ENCODE results near the gene PAX9. TPM values are rescaled to one million over a fixed set of nuclear protein-coding genes. Genes with fewer than 3 reads are reported as not detected.

The PAX9 gene
- total and polyA plus RNA-seq, 2 experiments from 2014 or later = 0.24 to 0.53 TPM

- DNase-seq (ENCODE audit: low spot score) = peak; percentile 37
These were observed 5.5 kb upstream of the PAX9 start for GRCh38 chr14:36655963-36656686.

GRCh38 chr14:36656687-36657398 lies 4.8 kb upstream of the PAX9 start:
- Histone ChIP-seq H3K36me3 (replicated peaks; ENCODE audit: insufficient read depth, low read depth) (no peaks in the 10 kb centered on the region), H2AFZ (peak overlapping the region; percentile 5), H3K27me3 (peaks cover 97% of the 10 kb centered on the region), H3K4me3 (no peak overlapping the region), H3K9me3 (ENCODE audit: low read depth) (no peaks in the 10 kb centered on the region), H3K4me2 (peak overlapping the region; percentile 77), H3K4me1 (ENCODE audit: insufficient read depth) (peaks cover 16% of the 10 kb centered on the region), H3K79me2 (no peaks in the 10 kb centered on the region), H3K9me2 (replicated peaks; ENCODE audit: insufficient read depth) (no peaks in the 10 kb centered on the region), H4K20me1 (ENCODE audit: insufficient read depth, poor library complexity, severe bottlenecking) (no peaks in the 10 kb centered on the region), H3K27ac (no peak overlapping the region)
- TF ChIP-seq EZH2phosphoT487 (IDR thresholded peaks at IDR 0.05; ENCODE audit: low read depth, severe bottlenecking, unreplicated experiment) (peak; percentile 95), CTCF (IDR thresholded peaks at IDR 0.05; ENCODE audit: poor library complexity) (no peak), EZH2 (IDR thresholded peaks at IDR 0.05; ENCODE audit: borderline replicate concordance) (no peak)
- WGBS (ENCODE audit: low lambda C conversion rate, missing lambda C conversion rate) = 8% methylated on average over 31 of the region's 31 CpGs
- no peak for DNase-seq (ENCODE audit: low spot score)

More at GRCh38 chr14:36655963-36656686, 5.5 kb upstream of the PAX9 start:
- H3K36me3 ChIP-seq (replicated peaks; ENCODE audit: insufficient read depth, low read depth) = no peaks in the 10 kb centered on the region
- no peaks in the 10 kb centered on the region for H3K9me3 ChIP-seq (ENCODE audit: low read depth)
- H3K4me2 ChIP-seq = peak overlapping the region; percentile 77
- 3% methylated on average over 48 of the region's 48 CpGs for WGBS (ENCODE audit: low lambda C conversion rate, missing lambda C conversion rate)
- H3K4me3 ChIP-seq = no peak overlapping the region
- no peaks in the 10 kb centered on the region for H3K79me2 ChIP-seq
- H2AFZ ChIP-seq = no peak overlapping the region
- TF ChIP-seq CTCF (IDR thresholded peaks at IDR 0.05; ENCODE audit: poor library complexity) (peak; percentile 61), EZH2 (IDR thresholded peaks at IDR 0.05; ENCODE audit: borderline replicate concordance) (peak; percentile 81), EZH2phosphoT487 (IDR thresholded peaks at IDR 0.05; ENCODE audit: low read depth, severe bottlenecking, unreplicated experiment) (peak; percentile 77)
- H3K27me3 ChIP-seq = peaks cover 100% of the 10 kb centered on the region
- H3K9me2 ChIP-seq (replicated peaks; ENCODE audit: insufficient read depth) = no peaks in the 10 kb centered on the region
- H4K20me1 ChIP-seq (ENCODE audit: insufficient read depth, poor library complexity, severe bottlenecking) = no peaks in the 10 kb centered on the region
- peaks cover 16% of the 10 kb centered on the region for H3K4me1 ChIP-seq (ENCODE audit: insufficient read depth)
- no peak overlapping the region for H3K27ac ChIP-seq

- Histone ChIP-seq H3K79me2 (no peaks in the 10 kb centered on the region), H3K9me3 (ENCODE audit: low read depth) (no peaks in the 10 kb centered on the region), H3K4me3 (no peak overlapping the region), H3K9me2 (replicated peaks; ENCODE audit: insufficient read depth) (no peaks in the 10 kb centered on the region), H2AFZ (peak overlapping the region; percentile 5), H3K27ac (no peak overlapping the region), H3K27me3 (peaks cover 96% of the 10 kb centered on the region), H3K4me2 (peak overlapping the region; percentile 77), H3K4me1 (ENCODE audit: insufficient read depth) (peaks cover 21% of the 10 kb centered on the region), H4K20me1 (ENCODE audit: insufficient read depth, poor library complexity, severe bottlenecking) (no peaks in the 10 kb centered on the region), H3K36me3 (replicated peaks; ENCODE audit: insufficient read depth, low read depth) (no peaks in the 10 kb centered on the region)
- TF ChIP-seq EZH2 (IDR thresholded peaks at IDR 0.05; ENCODE audit: borderline replicate concordance) (peak; percentile 67), EZH2phosphoT487 (IDR thresholded peaks at IDR 0.05; ENCODE audit: low read depth, severe bottlenecking, unreplicated experiment) (peak; percentile 19), CTCF (IDR thresholded peaks at IDR 0.05; ENCODE audit: poor library complexity) (peak; percentile 10)
- peak; percentile 24 for DNase-seq (ENCODE audit: low spot score)
- WGBS (ENCODE audit: low lambda C conversion rate, missing lambda C conversion rate) = 2% methylated on average over 55 of the region's 55 CpGs
These were observed 4.1 kb upstream of the PAX9 start for GRCh38 chr14:36657399-36658122.
